Esophagus muscularis mucosa (tissue), 4 donors: ENCODE results near the gene RAI1. TPM values are rescaled to one million over a fixed set of nuclear protein-coding genes. Genes with fewer than 3 reads are reported as not detected.

Experiments used
- DNase-seq: peaks from one replicate; pipeline ENCODE4 v3.0.0-alpha.2; 2017; ENCODE audit errors: extremely low spot score
- H3K27ac ChIP-seq, 4 donors: fragments of 200-600 bp; sonication (generic); replicated peaks in 1 of 4; 1 replicate in 3 of 4; 2 replicates in 1 of 4; pipeline ENCODE4 v1.5.1; 2016 to 2019; ENCODE audit warnings: mild to moderate bottlenecking in 1 of 4
- H3K27me3 ChIP-seq, 4 donors: fragments of 200-600 bp; sonication (generic); one replicate each; pipeline versions ENCODE4 v1.5.1 to v1.6.0; 2016 to 2019
- H3K36me3 ChIP-seq, 4 donors: fragments of 200-600 bp; sonication (generic); one replicate each; pipeline ENCODE4 v1.5.1; 2016 to 2019
- H3K4me1 ChIP-seq, 4 donors: fragments of 200-600 bp; sonication (generic); one replicate each; pipeline ENCODE4 v1.5.1; 2016 to 2019
- H3K4me3 ChIP-seq, 4 donors: fragments of 200-600 bp; sonication (generic); 1 replicate in 2 of 4; 2 replicates in 2 of 4; pipeline ENCODE4 v1.5.1; 2016 to 2019; ENCODE audit warnings: mild to moderate bottlenecking in 4 of 4, moderate library complexity in 1 of 4
- H3K9me3 ChIP-seq, 4 donors: fragments of 200-600 bp; sonication (generic); 1 replicate in 3 of 4; 2 replicates in 1 of 4; pipeline ENCODE4 v1.5.1; 2016 to 2019
- EP300 ChIP-seq: sonication (generic); formaldehyde crosslinking; IDR thresholded peaks from one replicate; pipeline ENCODE4 v1.6.1; 2017; ENCODE audit warnings: antibody characterized with exemption
- POLR2A ChIP-seq: fragments of 450-650 bp; IDR thresholded peaks from one replicate; pipeline ENCODE4 v1.6.1; 2017; ENCODE audit warnings: antibody characterized with exemption, moderate library complexity, mild to moderate bottlenecking, low read depth
- POLR2AphosphoS5 ChIP-seq, 2 donors: sonication (generic); formaldehyde crosslinking; IDR thresholded peaks; one replicate each; pipeline ENCODE4 v1.6.1; 2017; ENCODE audit warnings: antibody characterized with exemption in 2 of 2
- WGBS: methylation state at CpG from one replicate; pipeline ENCODE4 v1.1.5; 2018; 5-methylcytosine and 5-hydroxymethylcytosine counted together
- intact Hi-C: fragments of 100-400 bp; cut with DNase I; formaldehyde crosslinking; loops from one replicate; pipeline ENCODE4 v1.15.1; 2023
- total RNA-seq, 4 donors: library from RNA; depleted of rRNA; stranded (reverse); fragments of >200 nt; gene quantifications; one replicate each; pipeline versions ENCODE4 v1.1.0 to v1.2.1, GENCODE V29; 2016
- TF ChIP-seq, protein P1 (sequence below), 3 experiments: fragments of 200-600 bp in 2 of 3; fragments of 450-650 bp in 1 of 3; sonication (generic) in 2 of 3; IDR thresholded peaks; one replicate each; pipeline ENCODE4 v1.5.1; 2017 to 2019; ENCODE audit warnings: antibody characterized with exemption in 3 of 3, mild to moderate bottlenecking in 2 of 3, moderate library complexity in 1 of 3

Gene RAI1
- total RNA-seq, 4 donors from 2014 or later: 18.7 to 41.3 (median 28.3) TPM

DNA sequence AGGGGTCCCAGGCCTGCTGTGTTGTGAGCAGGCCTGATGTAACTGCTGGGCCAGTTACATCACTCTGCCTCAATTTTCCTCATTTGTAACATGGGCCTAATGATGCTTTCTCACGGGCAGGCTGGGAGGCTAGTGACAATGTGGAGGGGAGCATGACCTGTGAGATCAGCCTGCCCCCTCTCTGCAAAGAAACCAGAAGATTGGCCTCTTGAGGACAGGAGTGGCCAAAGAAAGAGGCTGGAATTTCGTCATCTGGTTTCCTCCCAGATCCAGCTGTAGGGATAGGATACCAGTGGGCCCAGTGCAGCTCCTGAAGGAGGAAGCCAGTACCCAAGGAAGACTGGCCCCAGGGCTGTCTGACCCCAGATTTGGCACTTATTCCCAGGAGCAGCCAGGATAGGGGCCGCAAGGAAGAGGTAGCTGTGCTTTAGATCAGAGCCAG, 156.1 kb downstream of the RAI1 start:
- H3K4me3 ChIP-seq: peak overlapping the region; percentile 71 to 97 (median 87)
- no peak for DNase-seq
- no peaks in the 10 kb centered on the region for H3K27me3 ChIP-seq
- H3K9me3 ChIP-seq: no peaks in the 10 kb centered on the region
- H3K4me1 ChIP-seq: peaks cover 67 to 92% (median 86%) of the 10 kb centered on the region in 4 donors
- H3K36me3 ChIP-seq: no peaks in the 10 kb centered on the region
- 36% methylated on average over 3 of the region's 3 CpGs for WGBS
- intact Hi-C loops: no loop called here
- peak overlapping the region; percentile 95 to 100 (median 99) for H3K27ac ChIP-seq
- TF ChIP-seq, protein P1, sequence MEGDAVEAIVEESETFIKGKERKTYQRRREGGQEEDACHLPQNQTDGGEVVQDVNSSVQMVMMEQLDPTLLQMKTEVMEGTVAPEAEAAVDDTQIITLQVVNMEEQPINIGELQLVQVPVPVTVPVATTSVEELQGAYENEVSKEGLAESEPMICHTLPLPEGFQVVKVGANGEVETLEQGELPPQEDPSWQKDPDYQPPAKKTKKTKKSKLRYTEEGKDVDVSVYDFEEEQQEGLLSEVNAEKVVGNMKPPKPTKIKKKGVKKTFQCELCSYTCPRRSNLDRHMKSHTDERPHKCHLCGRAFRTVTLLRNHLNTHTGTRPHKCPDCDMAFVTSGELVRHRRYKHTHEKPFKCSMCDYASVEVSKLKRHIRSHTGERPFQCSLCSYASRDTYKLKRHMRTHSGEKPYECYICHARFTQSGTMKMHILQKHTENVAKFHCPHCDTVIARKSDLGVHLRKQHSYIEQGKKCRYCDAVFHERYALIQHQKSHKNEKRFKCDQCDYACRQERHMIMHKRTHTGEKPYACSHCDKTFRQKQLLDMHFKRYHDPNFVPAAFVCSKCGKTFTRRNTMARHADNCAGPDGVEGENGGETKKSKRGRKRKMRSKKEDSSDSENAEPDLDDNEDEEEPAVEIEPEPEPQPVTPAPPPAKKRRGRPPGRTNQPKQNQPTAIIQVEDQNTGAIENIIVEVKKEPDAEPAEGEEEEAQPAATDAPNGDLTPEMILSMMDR (IDR thresholded peaks at IDR 0.05): no peak
- peak in 1 of 2 donors; percentile 64 for TF ChIP-seq POLR2AphosphoS5 (IDR thresholded peaks at IDR 0.05)

DNA sequence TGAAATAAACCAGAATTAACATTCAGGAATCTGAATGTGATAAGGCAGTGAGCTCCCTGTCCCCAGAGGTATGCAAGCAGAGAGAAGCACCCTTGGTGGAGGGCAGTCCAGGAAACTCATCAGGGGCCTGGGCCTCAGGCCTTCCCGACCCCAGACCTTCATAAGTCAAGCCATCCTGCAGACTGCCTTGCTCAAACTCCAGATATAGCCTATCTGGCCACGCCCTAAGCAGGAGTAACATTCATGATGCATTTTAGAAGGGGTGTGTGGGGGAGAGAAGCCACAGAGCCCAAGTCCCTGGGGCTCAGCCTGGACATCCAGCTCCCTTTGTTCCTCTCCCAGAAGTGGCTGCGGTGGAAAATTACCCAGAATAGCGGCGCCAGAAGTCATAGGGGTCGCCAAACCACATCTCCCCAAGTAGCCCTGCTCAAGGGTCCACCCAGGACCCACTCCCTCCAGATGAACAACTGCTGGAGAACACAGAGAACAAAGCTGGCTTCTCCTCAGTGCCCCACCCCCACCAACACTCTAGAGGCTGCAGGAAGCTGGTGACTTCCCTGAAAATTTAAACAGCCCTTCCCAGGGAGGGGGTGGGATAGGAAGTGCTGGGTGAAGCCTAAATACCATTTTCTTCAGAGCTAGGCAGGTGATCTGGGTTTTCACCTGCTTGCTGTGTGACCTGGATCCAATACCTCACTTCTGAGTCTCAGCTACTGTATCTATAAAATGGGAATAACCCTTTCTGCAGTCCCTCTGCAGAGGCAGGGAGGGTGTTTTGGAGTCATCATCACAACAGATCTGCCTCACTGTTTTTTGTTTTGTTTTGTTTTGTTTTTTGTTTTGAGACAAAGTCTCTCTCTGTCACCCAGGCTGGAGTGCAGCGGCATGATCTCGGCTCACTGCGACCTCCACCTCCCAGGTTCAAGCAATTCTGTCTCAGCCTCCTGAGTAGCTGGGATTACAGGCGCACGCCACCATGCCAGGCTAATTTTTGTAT, 157.0 kb downstream of the RAI1 start:
- Histone ChIP-seq H3K36me3 (no peaks in the 10 kb centered on the region), H3K27ac (peak overlapping the region; percentile 95 to 100 (median 99)), H3K4me3 (peak overlapping the region in 1 of 4 donors; percentile 86), H3K9me3 (no peaks in the 10 kb centered on the region), H3K27me3 (no peaks in the 10 kb centered on the region), H3K4me1 (peaks cover 70 to 85% (median 79%) of the 10 kb centered on the region in 4 donors)
- DNase-seq: no peak
- TF ChIP-seq POLR2AphosphoS5 (IDR thresholded peaks at IDR 0.05) (peak in 1 of 2 donors; percentile 56), POLR2A (no peak), EP300 (no peak)
- TF ChIP-seq, protein P1 (IDR thresholded peaks at IDR 0.05): no peak
- 73% methylated on average over 9 of the region's 11 CpGs for WGBS
- intact Hi-C loops: no loop called here

DNA sequence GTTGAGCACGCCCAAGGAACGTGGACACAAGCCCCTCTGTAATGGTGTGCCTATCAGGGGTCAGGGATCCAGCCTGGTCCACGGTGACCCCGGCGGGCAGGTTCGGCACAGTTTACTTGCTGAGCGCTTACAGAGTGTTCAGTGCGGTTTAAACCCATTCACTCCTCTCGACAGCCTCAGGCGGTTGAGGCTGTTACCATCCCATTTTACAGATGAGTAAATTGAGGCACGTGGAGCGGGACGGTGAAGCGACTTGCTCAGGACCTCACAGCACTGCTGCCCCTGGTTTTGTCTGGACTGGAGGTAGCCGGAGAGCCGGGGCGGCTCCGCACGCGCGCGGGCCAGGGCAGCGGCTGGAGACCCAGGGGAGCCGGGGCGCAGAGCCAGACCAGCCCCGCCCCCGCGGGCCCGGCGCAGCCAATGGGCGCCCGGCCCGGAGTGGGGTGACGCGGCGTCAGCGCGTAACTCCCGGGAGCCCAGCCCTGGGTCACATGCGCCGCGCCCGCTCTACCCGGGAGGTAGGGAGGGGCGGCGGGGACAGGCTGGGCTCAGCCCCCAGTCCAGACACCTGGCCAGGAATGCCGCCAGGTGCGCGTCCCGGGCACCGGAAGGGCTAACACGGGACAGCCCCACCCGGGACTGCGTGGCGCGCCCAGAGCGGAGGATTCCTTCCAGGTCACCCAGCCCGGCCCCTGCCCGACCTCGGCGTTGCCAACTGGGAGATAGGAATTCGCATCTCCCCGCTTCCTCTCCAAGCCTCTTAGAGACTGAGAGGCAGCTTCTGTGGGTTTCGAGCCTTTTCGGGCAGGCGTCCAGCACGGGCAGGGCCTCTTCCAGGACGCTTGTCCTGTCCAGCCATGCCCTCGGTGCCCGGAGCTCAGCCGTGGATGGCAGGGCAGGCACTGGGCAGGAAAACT, 158.8 kb downstream of the RAI1 start:
- H3K36me3 ChIP-seq: no peaks in the 10 kb centered on the region
- intact Hi-C loops: no loop called here
- TF ChIP-seq, protein P1 (IDR thresholded peaks at IDR 0.05): no peak
- TF ChIP-seq EP300 (no peak), POLR2AphosphoS5 (IDR thresholded peaks at IDR 0.05) (peak; percentile 91 to 96), POLR2A (peak; percentile 38)
- WGBS: 6% methylated on average over 6 of the region's 71 CpGs
- no peaks in the 10 kb centered on the region for H3K9me3 ChIP-seq
- no peak for DNase-seq
- H3K27ac ChIP-seq: peak overlapping the region; percentile 95 to 100 (median 99)
- peaks cover 59 to 68% (median 66%) of the 10 kb centered on the region in 4 donors for H3K4me1 ChIP-seq
- peak overlapping the region; percentile 59 to 70 (median 64) for H3K4me3 ChIP-seq
- H3K27me3 ChIP-seq: no peaks in the 10 kb centered on the region

DNA sequence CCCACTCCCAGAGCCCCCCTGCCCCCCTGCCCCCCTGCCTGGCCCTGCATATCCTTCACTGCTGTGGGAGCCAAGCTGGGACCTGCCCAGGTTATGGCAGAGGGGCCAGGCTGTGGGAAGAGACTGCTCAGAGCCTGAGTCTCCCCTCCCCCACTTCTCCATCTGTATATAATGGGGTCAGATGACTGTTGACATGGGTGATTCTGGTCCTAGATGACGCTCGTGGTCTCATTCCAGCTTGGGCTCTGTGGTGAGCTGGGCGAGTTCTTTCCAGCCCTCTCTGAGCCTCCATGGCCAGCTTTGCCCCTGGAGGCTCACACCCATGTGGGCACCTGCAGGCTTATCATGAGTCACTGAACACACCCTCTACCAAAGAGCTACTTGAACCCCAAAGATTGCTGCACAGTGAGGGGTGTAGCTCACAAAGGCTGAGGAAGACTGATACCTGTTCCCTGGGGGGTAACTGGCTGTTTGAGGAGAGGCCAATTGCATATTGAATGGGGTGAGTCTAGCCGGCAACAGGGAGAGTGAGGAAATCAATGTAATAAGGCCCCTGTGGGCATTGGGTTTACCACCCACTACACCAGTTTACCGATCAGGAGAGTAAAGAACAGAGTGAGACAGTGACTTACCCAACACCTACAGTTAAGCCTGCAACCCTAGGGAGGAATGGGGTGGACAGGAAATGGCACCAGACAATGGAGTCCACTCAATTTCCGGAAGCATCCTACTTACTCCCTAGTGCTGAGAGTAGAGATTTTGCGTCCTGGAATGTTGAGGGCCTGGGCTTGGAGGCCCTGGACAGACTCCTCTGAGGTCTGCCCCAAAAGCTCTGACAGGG, 159.7 kb downstream of the RAI1 start:
- intact Hi-C loops: no loop called here
- H3K4me1 ChIP-seq: peaks cover 50 to 59% (median 57%) of the 10 kb centered on the region in 4 donors
- 59% methylated on average over 5 of the region's 7 CpGs for WGBS

More for the DNA sequence above, 159.7 kb downstream of the RAI1 start:
- TF ChIP-seq, protein P1 (IDR thresholded peaks at IDR 0.05): no peak
- TF ChIP-seq EP300: no peak
- TF ChIP-seq POLR2A: no peak
- Histone ChIP-seq H3K27ac (peak overlapping the region; percentile 95 to 100 (median 99)), H3K27me3 (no peaks in the 10 kb centered on the region), H3K9me3 (no peaks in the 10 kb centered on the region), H3K36me3 (peaks cover 0 to 9% (median 2%) of the 10 kb centered on the region in 4 donors), H3K4me3 (peak overlapping the region; percentile 59 to 70 (median 64))
- DNase-seq: no peak
